Left ventricle myocardium inferior (tissue), 1 donor: ENCODE measurements around the gene MAP6. TPM values are rescaled to one million over a fixed set of nuclear protein-coding genes. Genes with fewer than 3 reads are reported as not detected.

ENCODE experiments used
- DNase-seq: peaks from one replicate; pipeline ENCODE4 v3.0.0-alpha.2; 2020
- H3K27ac ChIP-seq: fragments of 200-600 bp; replicated peaks from 2 replicates; pipeline ENCODE4 v1.8.0; 2021
- H3K27me3 ChIP-seq: fragments of 200-600 bp; 2 replicates; pipeline ENCODE4 v1.8.0; 2021; ENCODE audit warnings: low read depth
- H3K36me3 ChIP-seq: fragments of 200-600 bp; 2 replicates; pipeline ENCODE4 v1.8.0; 2021
- H3K4me1 ChIP-seq: fragments of 200-600 bp; 2 replicates; pipeline ENCODE4 v1.8.0; 2021
- H3K4me3 ChIP-seq: fragments of 200-600 bp; 2 replicates; pipeline ENCODE4 v1.8.0; 2021; ENCODE audit warnings: mild to moderate bottlenecking, moderate library complexity
- H3K9me3 ChIP-seq: fragments of 200-600 bp; replicated peaks from 2 replicates; pipeline ENCODE4 v1.8.0; 2021
- intact Hi-C: fragments of 100-400 bp; cut with micrococcal nuclease; formaldehyde crosslinking; loops from one replicate; pipeline ENCODE4 v1.11.0; 2022
- total RNA-seq: library from RNA; stranded (reverse); fragmentation: NEBNext Ultra II Directional; extraction: Animal tissue kit (Norgen Biotek cat#: 25700); gene quantifications from one replicate; pipeline ENCODE4 v1.2.1, GENCODE V29; 2021
- TF ChIP-seq, protein P1 (sequence below): fragments of 200-600 bp; IDR thresholded peaks from 2 replicates; pipeline ENCODE4 v1.8.0; 2021; ENCODE audit warnings: antibody characterized with exemption, mild to moderate bottlenecking, borderline replicate concordance
- donor health status: DM: no; HTN: yes; CAD: no; lungs with severe emphysema.

MAP6 gene
- total RNA-seq, 1 donor from 2014 or later: 5.7 TPM

- TF ChIP-seq, protein P1, sequence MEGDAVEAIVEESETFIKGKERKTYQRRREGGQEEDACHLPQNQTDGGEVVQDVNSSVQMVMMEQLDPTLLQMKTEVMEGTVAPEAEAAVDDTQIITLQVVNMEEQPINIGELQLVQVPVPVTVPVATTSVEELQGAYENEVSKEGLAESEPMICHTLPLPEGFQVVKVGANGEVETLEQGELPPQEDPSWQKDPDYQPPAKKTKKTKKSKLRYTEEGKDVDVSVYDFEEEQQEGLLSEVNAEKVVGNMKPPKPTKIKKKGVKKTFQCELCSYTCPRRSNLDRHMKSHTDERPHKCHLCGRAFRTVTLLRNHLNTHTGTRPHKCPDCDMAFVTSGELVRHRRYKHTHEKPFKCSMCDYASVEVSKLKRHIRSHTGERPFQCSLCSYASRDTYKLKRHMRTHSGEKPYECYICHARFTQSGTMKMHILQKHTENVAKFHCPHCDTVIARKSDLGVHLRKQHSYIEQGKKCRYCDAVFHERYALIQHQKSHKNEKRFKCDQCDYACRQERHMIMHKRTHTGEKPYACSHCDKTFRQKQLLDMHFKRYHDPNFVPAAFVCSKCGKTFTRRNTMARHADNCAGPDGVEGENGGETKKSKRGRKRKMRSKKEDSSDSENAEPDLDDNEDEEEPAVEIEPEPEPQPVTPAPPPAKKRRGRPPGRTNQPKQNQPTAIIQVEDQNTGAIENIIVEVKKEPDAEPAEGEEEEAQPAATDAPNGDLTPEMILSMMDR: no peak
- H3K27me3 ChIP-seq: no peaks in the 10 kb centered on the region
- H3K9me3 ChIP-seq: no peaks in the 10 kb centered on the region
- no peak overlapping the region for H3K4me3 ChIP-seq
- peaks cover 8% of the 10 kb centered on the region for H3K4me1 ChIP-seq
- intact Hi-C loops: no loop called here
- H3K36me3 ChIP-seq: peaks cover 3% of the 10 kb centered on the region
- DNase-seq: no peak
- no peak overlapping the region for H3K27ac ChIP-seq
These were observed 67.3 kb downstream of the MAP6 start for GRCh38 chr11:75601494-75601893.

DNA sequence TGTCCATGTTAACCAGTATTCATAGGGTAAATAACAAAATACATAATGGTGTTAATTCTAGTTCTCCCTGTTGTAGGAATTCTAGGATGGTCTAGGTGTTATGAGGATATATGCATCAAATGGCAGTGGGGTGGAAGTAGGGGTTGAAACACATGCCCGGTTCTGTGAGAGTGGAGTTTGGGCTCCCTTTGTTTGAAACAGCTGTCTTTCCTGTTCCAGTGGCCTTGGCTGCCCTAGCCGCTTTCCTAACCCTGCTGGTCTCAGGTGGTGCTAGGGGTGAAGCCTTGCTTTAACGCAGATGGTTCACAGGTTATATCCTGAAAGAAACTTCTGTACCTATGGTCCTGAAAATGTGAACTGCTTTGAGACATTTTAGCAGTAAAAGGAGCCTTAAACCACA is 68.5 kb downstream of the MAP6 start:
- DNase-seq: no peak
- intact Hi-C loops: no loop called here
- TF ChIP-seq, protein P1: no peak
- H3K4me3 ChIP-seq: no peak overlapping the region
- H3K4me1 ChIP-seq: peaks cover 8% of the 10 kb centered on the region
- no peaks in the 10 kb centered on the region for H3K27me3 ChIP-seq
- no peaks in the 10 kb centered on the region for H3K9me3 ChIP-seq
- H3K36me3 ChIP-seq: peaks cover 3% of the 10 kb centered on the region
- no peak overlapping the region for H3K27ac ChIP-seq

DNA sequence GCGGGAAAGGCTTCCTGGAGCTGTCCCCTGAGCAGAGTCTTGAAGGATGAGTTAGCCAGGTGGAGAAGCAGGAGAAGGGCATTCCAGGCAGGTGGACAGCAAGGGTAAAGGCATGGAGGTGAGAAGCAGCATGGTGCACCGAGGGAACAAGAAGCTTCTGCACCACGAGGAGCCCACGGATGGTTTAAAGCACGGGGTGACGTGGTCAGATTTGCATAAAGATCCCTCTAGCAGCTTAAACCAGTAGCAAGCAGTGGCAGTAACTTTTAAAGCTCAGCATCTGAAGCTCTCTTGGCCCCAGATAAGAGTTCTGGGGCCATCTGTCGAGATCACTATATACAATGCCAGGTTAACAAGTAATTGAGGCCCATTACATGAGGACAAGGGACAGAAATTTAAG is 69.9 kb downstream of the MAP6 start:
- H3K27ac ChIP-seq: no peak overlapping the region
- DNase-seq: no peak
- no peak overlapping the region for H3K4me3 ChIP-seq
- no peaks in the 10 kb centered on the region for H3K27me3 ChIP-seq
- intact Hi-C loops: no loop called here
- peaks cover 8% of the 10 kb centered on the region for H3K4me1 ChIP-seq
- TF ChIP-seq, protein P1: no peak
- no peaks in the 10 kb centered on the region for H3K36me3 ChIP-seq
- H3K9me3 ChIP-seq: no peaks in the 10 kb centered on the region

GRCh38 chr11:75598264-75598663 is 70.6 kb downstream of the MAP6 start:
- Histone ChIP-seq H3K27ac (no peak overlapping the region), H3K27me3 (no peaks in the 10 kb centered on the region), H3K9me3 (no peaks in the 10 kb centered on the region), H3K36me3 (no peaks in the 10 kb centered on the region), H3K4me1 (peaks cover 8% of the 10 kb centered on the region), H3K4me3 (no peak overlapping the region)
- intact Hi-C loops: no loop called here
- TF ChIP-seq, protein P1: no peak
- DNase-seq: no peak

- intact Hi-C loops: no loop called here
- Histone ChIP-seq H3K9me3 (no peaks in the 10 kb centered on the region), H3K27me3 (no peaks in the 10 kb centered on the region), H3K36me3 (no peaks in the 10 kb centered on the region), H3K27ac (no peak overlapping the region), H3K4me3 (no peak overlapping the region), H3K4me1 (peaks cover 8% of the 10 kb centered on the region)
- TF ChIP-seq, protein P1: peak; percentile 44
- no peak for DNase-seq
These were observed 71.2 kb downstream of the MAP6 start for GRCh38 chr11:75597636-75598035.

DNA sequence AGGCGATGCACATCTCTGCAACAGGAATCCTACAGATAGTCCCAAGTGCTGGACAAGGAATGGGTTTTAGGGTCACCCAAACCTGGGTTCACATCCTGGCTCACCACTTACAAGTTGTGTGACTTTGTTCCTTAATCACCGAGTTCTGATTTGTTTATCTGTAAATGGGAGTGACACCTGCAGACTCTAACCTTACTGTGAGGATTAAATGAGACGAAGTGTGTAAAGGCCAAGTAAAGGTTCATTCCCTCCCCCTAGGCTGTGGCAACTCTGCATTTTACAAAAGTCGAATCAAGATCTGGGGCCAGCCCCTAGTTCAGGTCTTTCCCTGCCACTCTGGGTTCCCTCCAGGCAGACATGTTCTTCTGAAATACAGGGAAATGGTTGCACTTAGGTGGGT is 71.9 kb downstream of the MAP6 start:
- no peaks in the 10 kb centered on the region for H3K9me3 ChIP-seq
- intact Hi-C loops: no loop called here
- H3K27me3 ChIP-seq: no peaks in the 10 kb centered on the region
- no peak overlapping the region for H3K4me3 ChIP-seq
- H3K36me3 ChIP-seq: no peaks in the 10 kb centered on the region
- peaks cover 8% of the 10 kb centered on the region for H3K4me1 ChIP-seq
- no peak for DNase-seq
- no peak overlapping the region for H3K27ac ChIP-seq
- TF ChIP-seq, protein P1: no peak
